Suprapubic skin (tissue), 4 donors: ENCODE data around the gene MYO3A.

Experiments used
- CTCF ChIP-seq, 2 donors: fragments of 200-600 bp in 1 of 2; fragments of 450-650 bp in 1 of 2; sonication (generic) in 1 of 2; IDR thresholded peaks; one replicate each; pipeline ENCODE4 v1.5.1; 2016 to 2019; ENCODE audit warnings: antibody characterized with exemption in 2 of 2, mild to moderate bottlenecking in 1 of 2, moderate library complexity in 1 of 2
- EP300 ChIP-seq: sonication (generic); formaldehyde crosslinking; IDR thresholded peaks from one replicate; pipeline ENCODE4 v1.6.1; 2017; ENCODE audit warnings: antibody characterized with exemption
- POLR2A ChIP-seq, 2 donors: fragments of 450-650 bp; IDR thresholded peaks; one replicate each; pipeline ENCODE4 v1.6.1; 2017; ENCODE audit warnings: antibody characterized with exemption in 2 of 2, mild to moderate bottlenecking in 2 of 2, moderate library complexity in 2 of 2
- POLR2AphosphoS5 ChIP-seq, 3 donors: sonication (generic); formaldehyde crosslinking; IDR thresholded peaks; one replicate each; pipeline ENCODE4 v1.6.1; 2017; ENCODE audit warnings: antibody characterized with exemption in 3 of 3

DNA sequence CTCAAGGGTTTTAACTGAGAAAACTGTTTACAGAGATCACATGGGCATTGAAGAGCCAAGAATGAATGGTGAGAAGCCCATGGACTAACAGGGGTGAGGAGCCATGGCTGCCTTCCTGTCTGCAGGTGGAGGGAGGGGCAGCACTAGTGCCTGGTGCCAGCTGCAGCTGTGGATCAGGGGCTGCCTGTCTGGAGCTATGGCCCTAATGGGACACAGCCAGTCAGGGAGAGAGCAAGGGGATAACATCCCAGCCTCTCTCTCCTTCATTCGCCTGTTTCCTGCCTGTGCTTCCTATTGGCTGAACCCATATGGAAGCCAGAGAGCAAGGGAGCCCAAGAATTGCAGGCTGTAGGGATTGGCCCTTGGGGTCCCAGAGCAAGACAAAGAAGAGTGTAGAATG, 156.7 kb downstream of the MYO3A start:
- TF ChIP-seq CTCF (IDR thresholded peaks at IDR 0.05) (no peak), POLR2AphosphoS5 (IDR thresholded peaks at IDR 0.05) (no peak), POLR2A (IDR thresholded peaks at IDR 0.05) (no peak), EP300 (no peak)
